MM.1S (cell line): Measurements from ENCODE around the gene ENOX1.

Source experiments
- CTCF ChIP-seq: fragments of 300-600 bp; sonication (generic); IDR thresholded peaks from 2 replicates; pipeline ENCODE4 v1.5.1; 2016; ENCODE audit warnings: antibody characterized with exemption, low read length, mixed read lengths
- EZH2 ChIP-seq: fragments of 300-600 bp; sonication (generic); optimal IDR thresholded peaks from 2 replicates; pipeline ENCODE3; 2017; ENCODE audit warnings: low read depth, mild to moderate bottlenecking, antibody characterized with exemption, low read length, mixed read lengths

GRCh38 chr13:43784496-43784895, 2.3 kb downstream of the ENOX1 start:
- TF ChIP-seq CTCF (no peak), EZH2 (no peak)
